Heart left ventricle (tissue), 16 donors: ENCODE measurements around the gene NAALAD2. TPM values are rescaled to one million over a fixed set of nuclear protein-coding genes. Genes with fewer than 3 reads are reported as not detected.
"Not testable (repeated sequence)": the region's sequence is repeated elsewhere in the genome, so short reads cannot be mapped to it uniquely, and the experiment has no call there.

Experiments
- ATAC-seq, 4 donors: fragments of 200-7000 bp; cut with Tn5 transposase; one replicate each; pipeline ENCODE4 v1.9.1; 2020 to 2022; ENCODE audit warnings: moderate library complexity in 4 of 4, mild to moderate bottlenecking in 3 of 4, moderate number of reproducible peaks in 1 of 4
- DNase-seq, 5 donors: peaks; one replicate each; pipeline ENCODE4 v3.0.0-alpha.2; 2020
- H3K27ac ChIP-seq, 12 donors: fragments of 200-600 bp; sonication (generic) in 4 of 12; one replicate each; pipeline versions ENCODE4 v1.5.0 to v1.8.0; 2016 to 2022; ENCODE audit warnings: mild to moderate bottlenecking in 2 of 12
- H3K27me3 ChIP-seq, 9 donors: fragments of 200-600 bp; sonication (generic) in 2 of 9; one replicate each; pipeline versions ENCODE4 v1.5.1 to v1.8.0; 2016 to 2022; ENCODE audit warnings: mild to moderate bottlenecking in 3 of 9
- H3K36me3 ChIP-seq, 9 donors: fragments of 200-600 bp; sonication (generic) in 2 of 9; one replicate each; pipeline versions ENCODE4 v1.5.0 to v1.8.0; 2018 to 2022; ENCODE audit warnings: mild to moderate bottlenecking in 2 of 9
- H3K4me1 ChIP-seq, 12 donors: fragments of 200-600 bp; sonication (generic) in 4 of 12; one replicate each; pipeline versions ENCODE4 v1.5.0 to v1.8.0; 2016 to 2022; ENCODE audit warnings: mild to moderate bottlenecking in 3 of 12
- H3K4me3 ChIP-seq, 12 donors: fragments of 200-600 bp; sonication (generic) in 4 of 12; one replicate each; pipeline versions ENCODE4 v1.5.0 to v1.8.0; 2017 to 2022; ENCODE audit warnings: mild to moderate bottlenecking in 9 of 12, moderate library complexity in 4 of 12
- H3K9me3 ChIP-seq, 12 donors: fragments of 200-600 bp; sonication (generic) in 4 of 12; one replicate each; pipeline versions ENCODE4 v1.5.0 to v1.8.0; 2016 to 2022; ENCODE audit warnings: mild to moderate bottlenecking in 1 of 12
- POLR2A ChIP-seq, 2 donors: fragments of 450-650 bp; IDR thresholded peaks; one replicate each; pipeline ENCODE4 v1.6.1; 2017; ENCODE audit warnings: antibody characterized with exemption in 2 of 2, mild to moderate bottlenecking in 2 of 2, moderate library complexity in 2 of 2
- WGBS, 4 donors: extraction: QIAGEN DNeasy Blood & Tissue Kit in 2 of 4; methylation state at CpG; one replicate each; pipeline versions ENCODE4 v1.1.5 to v1.1.7; 2013 to 2018; 5-methylcytosine and 5-hydroxymethylcytosine counted together
- intact Hi-C, 10 donors: fragments of 100-400 bp; cut with DNase I; formaldehyde crosslinking; loops; one replicate each; pipeline versions ENCODE4 v1.11.1 to v1.14.2; 2022
- polyA plus RNA-seq, 2 donors: library from polyadenylated mRNA; stranded (reverse); fragments of 200-250 nt; gene quantifications; one replicate each; pipeline ENCODE4 v1.2.3, GENCODE V29; 2013
- total RNA-seq, 9 donors: library from RNA; depleted of rRNA in 2 of 9; stranded (reverse); fragments of >200 nt in 2 of 9; fragmentation: NEBNext Ultra II Directional in 3 of 9; extraction: Animal tissue kit (Norgen Biotek cat#: 25700) in 3 of 9; gene quantifications; one replicate each; pipeline versions ENCODE4 v1.1.0 to v1.2.4, GENCODE V29; 2016 to 2023
- TF ChIP-seq, protein P1 (sequence below), 12 donors: fragments of 200-600 bp; sonication (generic) in 4 of 12; IDR thresholded peaks; one replicate each; pipeline versions ENCODE4 v1.5.0 to v1.8.0; 2018 to 2022; ENCODE audit warnings: antibody characterized with exemption in 12 of 12, mild to moderate bottlenecking in 5 of 12
- donor health status: ischemic (EF 13 %, LVEDD 7.1; RV severe dilation, severe dysfunction).
- donor health status: healthy with polysubstance abuse.
- donor health status: DM: no; HTN: yes; CAD: no.
- donor health status: DM: no; HTN: no; CAD: no.
- donor health status: ischemic (EF 25% LVEDD 6.9; RV normal size, moderate dysfunction).
- donor health status: ischemic (EF 25% LVEDD 5.7; RV mildly dilated, moderate dysfunction).
- donor health status: healthy.
- donor health status: DM: yes; HTN: yes; CAD: no.
- donor health status: ischemic (EF 35%, LVEDD 5.7; RV mildly dilated, moderate dysfunction).
- donor health status: nonischemic (EF 11% LVEDD 7.7; RV severe dilation, severe dysfunction).
- donor health status: DM: yes; HTN: yes; CAD: no.
- donor health status: PGD.
- donor health status: ischemic (EF 29% LVEDD 5.4; RV normal size, mild dysfunction).
- donor health status: nonischemic (EF 23%, LVEDD 6.1; RV moderate dilation, normal function).

The NAALAD2 gene
- total and polyA plus RNA-seq, 11 donors, result 0.16 to 0.91 (median 0.35) TPM

DNA sequence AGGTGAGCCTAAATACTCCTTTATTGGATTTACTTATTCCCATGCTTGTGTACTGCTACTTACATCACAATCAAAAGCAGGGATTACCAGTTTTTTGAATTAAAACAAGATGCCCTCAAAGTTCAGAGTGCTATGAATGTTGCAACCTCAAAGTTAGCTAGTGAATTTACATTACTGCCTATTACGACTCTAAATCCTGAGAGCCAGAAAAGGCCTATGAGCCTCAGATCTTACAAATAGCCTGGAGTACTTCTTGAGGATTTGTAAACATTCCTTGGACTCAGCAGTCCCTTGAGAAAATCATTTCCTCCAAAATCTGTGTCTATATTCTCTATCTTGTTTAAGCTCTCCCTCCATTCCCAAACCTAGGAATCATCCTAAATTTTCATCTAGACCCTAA, 62.9 kb downstream of the NAALAD2 start:
- peaks cover 0 to 59% (median 38%) of the 10 kb centered on the region in 9 donors for H3K36me3 ChIP-seq
- ATAC-seq (no peak), DNase-seq (no peak)
- no peak overlapping the region for H3K4me3 ChIP-seq
- intact Hi-C loops, result no loop called here
- 77 to 91% (median 85%) methylated on average over 1 of the region's 1 CpG for WGBS, 4 donors
- no peaks in the 10 kb centered on the region for H3K9me3 ChIP-seq
- no peak for TF ChIP-seq POLR2A (IDR thresholded peaks at IDR 0.05)
- TF ChIP-seq, protein P1, sequence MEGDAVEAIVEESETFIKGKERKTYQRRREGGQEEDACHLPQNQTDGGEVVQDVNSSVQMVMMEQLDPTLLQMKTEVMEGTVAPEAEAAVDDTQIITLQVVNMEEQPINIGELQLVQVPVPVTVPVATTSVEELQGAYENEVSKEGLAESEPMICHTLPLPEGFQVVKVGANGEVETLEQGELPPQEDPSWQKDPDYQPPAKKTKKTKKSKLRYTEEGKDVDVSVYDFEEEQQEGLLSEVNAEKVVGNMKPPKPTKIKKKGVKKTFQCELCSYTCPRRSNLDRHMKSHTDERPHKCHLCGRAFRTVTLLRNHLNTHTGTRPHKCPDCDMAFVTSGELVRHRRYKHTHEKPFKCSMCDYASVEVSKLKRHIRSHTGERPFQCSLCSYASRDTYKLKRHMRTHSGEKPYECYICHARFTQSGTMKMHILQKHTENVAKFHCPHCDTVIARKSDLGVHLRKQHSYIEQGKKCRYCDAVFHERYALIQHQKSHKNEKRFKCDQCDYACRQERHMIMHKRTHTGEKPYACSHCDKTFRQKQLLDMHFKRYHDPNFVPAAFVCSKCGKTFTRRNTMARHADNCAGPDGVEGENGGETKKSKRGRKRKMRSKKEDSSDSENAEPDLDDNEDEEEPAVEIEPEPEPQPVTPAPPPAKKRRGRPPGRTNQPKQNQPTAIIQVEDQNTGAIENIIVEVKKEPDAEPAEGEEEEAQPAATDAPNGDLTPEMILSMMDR (IDR thresholded peaks at IDR 0.05), result no peak
- no peaks in the 10 kb centered on the region for H3K4me1 ChIP-seq
- H3K27me3 ChIP-seq, result no peaks in the 10 kb centered on the region
- H3K27ac ChIP-seq, result no peak overlapping the region

- 74 to 78% (median 78%) methylated on average over 3 of the region's 3 CpGs for WGBS, 4 donors
Measured at GRCh38 chr11:90202342-90202741, 67.9 kb downstream of the NAALAD2 start.

DNA sequence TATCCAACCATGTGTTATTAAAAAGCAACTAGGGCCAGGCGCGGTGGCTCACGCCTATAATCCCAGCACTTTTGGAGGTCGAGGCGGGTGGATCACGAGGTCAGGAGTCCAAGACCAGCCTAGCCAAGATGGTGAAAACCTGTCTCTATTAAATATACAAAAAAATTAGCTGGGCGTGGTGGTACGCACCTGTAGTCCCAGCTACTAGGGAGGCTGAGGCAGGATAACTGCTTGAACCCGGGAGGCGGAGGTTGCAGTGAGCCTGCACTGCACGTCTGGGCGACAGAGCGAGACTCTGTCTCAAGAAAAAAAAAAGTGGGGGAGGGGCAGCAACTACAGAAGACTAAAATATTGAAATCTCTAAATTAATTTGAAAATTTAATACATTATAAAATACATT, 69.9 kb downstream of the NAALAD2 start:
- WGBS, 4 donors, result 92 to 96% (median 94%) methylated on average over 13 of the region's 13 CpGs
- Histone ChIP-seq H3K27ac (no peak overlapping the region), H3K4me1 (peaks cover 0 to 10% (median 0%) of the 10 kb centered on the region in 12 donors), H3K9me3 (no peaks in the 10 kb centered on the region), H3K36me3 (peaks cover 0 to 97% (median 82%) of the 10 kb centered on the region in 9 donors), H3K4me3 (no peak overlapping the region), H3K27me3 (no peaks in the 10 kb centered on the region)
- intact Hi-C loops, result loop anchor here in 2 of 10 donors (2.0 to 10.0 kb wide), 2 partner anchors 18 to 240 kb away; partner anchors contain the start of gene CHORDC1 (in 1 of the 2)
- no peak for ATAC-seq
- TF ChIP-seq POLR2A (IDR thresholded peaks at IDR 0.05), result no peak
- TF ChIP-seq, protein P1 (IDR thresholded peaks at IDR 0.05), result no peak
- DNase-seq, result no peak

More at GRCh38 chr11:90202342-90202741, 67.9 kb downstream of the NAALAD2 start:
- intact Hi-C loops, result loop anchor here in 1 of 10 donors (10.0 kb wide), 1 partner anchor 242 kb away; no protein-coding TSS in a partner anchor
- no peak for TF ChIP-seq POLR2A (IDR thresholded peaks at IDR 0.05)
- TF ChIP-seq, protein P1 (IDR thresholded peaks at IDR 0.05), result no peak
- DNase-seq (no peak), ATAC-seq (no peak)
- Histone ChIP-seq H3K27me3 (no peaks in the 10 kb centered on the region), H3K4me1 (peaks cover 0 to 10% (median 0%) of the 10 kb centered on the region in 12 donors), H3K27ac (no peak overlapping the region), H3K36me3 (peaks cover 0 to 94% (median 75%) of the 10 kb centered on the region in 9 donors), H3K4me3 (no peak overlapping the region), H3K9me3 (no peaks in the 10 kb centered on the region)

GRCh38 chr11:90204832-90205646, 70.6 kb downstream of the NAALAD2 start:
- Histone ChIP-seq H3K27me3 (no peaks in the 10 kb centered on the region), H3K27ac (no peak overlapping the region), H3K9me3 (no peaks in the 10 kb centered on the region), H3K36me3 (peaks cover 0 to 98% (median 89%) of the 10 kb centered on the region in 9 donors), H3K4me1 (peaks cover 0 to 10% (median 0%) of the 10 kb centered on the region in 12 donors), H3K4me3 (no peak overlapping the region)
- no peak for DNase-seq
- no peak for ATAC-seq
- TF ChIP-seq, protein P1 (IDR thresholded peaks at IDR 0.05), result peak; percentile 78 to 96 (median 88)
- no peak for TF ChIP-seq POLR2A (IDR thresholded peaks at IDR 0.05)
- intact Hi-C loops, result loop anchor here in 2 of 10 donors (2.0 to 10.0 kb wide), 2 partner anchors 18 to 240 kb away; partner anchors contain the start of gene CHORDC1 (in 1 of the 2)
- 15 to 23% (median 17%) methylated on average over 3 of the region's 3 CpGs for WGBS, 4 donors

DNA sequence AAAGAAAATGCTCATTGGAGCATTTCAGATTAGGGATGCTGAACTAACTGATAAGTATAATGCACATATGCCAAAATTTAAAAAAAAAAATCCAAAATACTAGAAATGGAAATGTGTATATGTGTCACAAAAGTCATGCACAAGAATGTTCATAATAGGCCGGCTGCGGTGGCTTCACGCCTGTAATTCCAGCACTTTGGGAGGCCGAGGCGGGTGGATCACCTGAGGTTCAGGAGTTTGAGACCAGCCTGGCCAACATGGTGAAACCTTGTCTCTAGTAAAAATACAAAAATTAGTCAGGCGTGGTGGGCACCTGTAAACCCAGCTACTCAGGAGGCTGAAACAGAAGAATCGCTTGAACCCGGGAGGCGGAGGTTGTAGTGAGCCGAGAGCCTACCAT, 73.5 kb downstream of the NAALAD2 start:
- not testable (repeated sequence) for ATAC-seq, H3K27ac ChIP-seq, H3K4me3 ChIP-seq, DNase-seq, H3K27me3 ChIP-seq, H3K9me3 ChIP-seq, H3K4me1 ChIP-seq
- H3K36me3 ChIP-seq, result peaks cover 0 to 98% (median 85%) of the 10 kb centered on the region in 9 donors
- 90 to 93% (median 92%) methylated on average over 10 of the region's 10 CpGs for whole genome bisulfite sequencing, 4 donors
- intact Hi-C loops, result loop anchor here in 1 of 10 donors (10.0 kb wide), 1 partner anchor 237 kb away; no protein-coding TSS in a partner anchor
